Psoas muscle (tissue), 8 donors: ENCODE measurements around the gene VAV3. TPM values are rescaled to one million over a fixed set of nuclear protein-coding genes. Genes with fewer than 3 reads are reported as not detected.

Source experiments
- ATAC-seq, 4 donors: fragments of 200-7000 bp; cut with Tn5 transposase; one replicate each; pipeline ENCODE4 v1.9.1; 2020; ENCODE audit warnings: moderate library complexity in 3 of 4, mild to moderate bottlenecking in 2 of 4
- DNase-seq, 2 donors: peaks; one replicate each; pipeline ENCODE4 v3.0.0-alpha.2; 2020
- H3K27ac ChIP-seq: fragments of 200-600 bp; one replicate; pipeline ENCODE4 v1.8.0; 2022
- H3K27me3 ChIP-seq, 3 donors: fragments of 200-600 bp in 1 of 3; one replicate each; pipeline versions ENCODE4 v1.6.1 to v1.8.0; 2013 to 2022; ENCODE audit warnings: low read length in 2 of 3, mild to moderate bottlenecking in 2 of 3, moderate library complexity in 1 of 3; ENCODE audit not compliant: insufficient read depth in 3 of 3
- H3K36me3 ChIP-seq, 2 donors: fragments of 200-600 bp in 1 of 2; one replicate each; pipeline versions ENCODE4 v1.6.1 to v1.8.0; 2013 to 2022; ENCODE audit warnings: low read depth in 1 of 2, mild to moderate bottlenecking in 1 of 2, moderate library complexity in 1 of 2; ENCODE audit not compliant: insufficient read depth in 1 of 2
- H3K4me1 ChIP-seq: fragments of 200-600 bp; one replicate; pipeline ENCODE4 v1.8.0; 2022
- H3K4me3 ChIP-seq: fragments of 200-600 bp; one replicate; pipeline ENCODE4 v1.8.0; 2022; ENCODE audit warnings: mild to moderate bottlenecking
- H3K9me3 ChIP-seq: fragments of 200-600 bp; one replicate; pipeline ENCODE4 v1.8.0; 2022
- CTCF ChIP-seq: fragments of 200-600 bp; IDR thresholded peaks from one replicate; pipeline ENCODE4 v1.8.0; 2022; ENCODE audit warnings: antibody characterized with exemption
- WGBS, 3 donors: extraction: QIAGEN DNeasy Blood & Tissue Kit; methylation state at CpG; one replicate each; pipeline versions ENCODE4 v1.1.6 to v1.1.7; 2013; 5-methylcytosine and 5-hydroxymethylcytosine counted together
- intact Hi-C, 2 donors: fragments of 100-400 bp; cut with DNase I; formaldehyde crosslinking; loops; one replicate each; pipeline versions ENCODE4 v1.11.0 to v1.14.2; 2022
- polyA plus RNA-seq, 3 donors: library from polyadenylated mRNA; stranded (reverse); fragments of 200-250 nt; gene quantifications; one replicate each; pipeline ENCODE4 v1.2.3, GENCODE V29; 2013
- total RNA-seq, 4 donors: library from RNA; stranded (reverse); fragmentation: NEBNext Ultra II Directional in 2 of 4; extraction: Animal tissue kit (Norgen Biotek cat#: 25700) in 2 of 4; gene quantifications; one replicate each; pipeline versions ENCODE4 v1.2.1 to v1.2.4, GENCODE V29; 2021 to 2023
- donor health status: healthy with polysubstance abuse.
- donor health status: DM: no; HTN: no; CAD: no; lungs with moderate emphysema.
- donor health status: Bipolar disorder and iron deficiency.
- donor health status: healthy.
- donor health status: DM: yes; HTN: yes; CAD: no.
- donor health status: DM: no; HTN: no; CAD: no.
- donor health status: DM: no; HTN: no; CAD: no.
- donor health status: DM: yes; HTN: yes; CAD: no.

VAV3 gene
- total and polyA plus RNA-seq, 7 donors = 0.28 to 1.7 (median 0.72) TPM

DNA sequence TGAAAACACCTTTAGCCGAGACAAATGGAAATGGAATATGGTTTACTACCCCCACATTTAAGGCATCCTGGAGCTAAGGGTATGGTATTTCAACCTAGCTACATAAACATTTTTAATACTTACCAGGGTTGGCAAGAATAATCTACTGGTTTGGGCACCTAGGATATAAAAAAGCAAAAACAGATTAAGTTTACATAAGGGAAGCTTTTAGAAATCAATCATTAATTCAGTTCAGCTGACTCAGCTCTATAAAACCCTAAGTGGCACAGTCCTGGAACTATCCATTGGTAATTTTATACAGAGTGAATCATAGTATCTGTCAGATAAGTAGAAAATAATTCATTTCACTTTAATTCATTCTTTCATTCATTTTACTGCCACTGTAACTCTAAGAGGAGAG, 355.2 kb downstream of the VAV3 start:
- intact Hi-C loops = no loop called here
- Histone ChIP-seq H3K27ac (no peak overlapping the region), H3K9me3 (peaks cover 7% of the 10 kb centered on the region), H3K4me3 (no peak overlapping the region), H3K36me3 (no peaks in the 10 kb centered on the region), H3K4me1 (no peaks in the 10 kb centered on the region), H3K27me3 (no peaks in the 10 kb centered on the region)
- ATAC-seq (no peak), DNase-seq (no peak)
- TF ChIP-seq CTCF = no peak
- 59 to 80% (median 71%) methylated on average over 1 of the region's 1 CpG for WGBS, 3 donors

GRCh38 chr1:107604825-107605224, 360.2 kb downstream of the VAV3 start:
- Histone ChIP-seq H3K27me3 (no peaks in the 10 kb centered on the region), H3K27ac (no peak overlapping the region), H3K36me3 (no peaks in the 10 kb centered on the region), H3K9me3 (no peaks in the 10 kb centered on the region), H3K4me3 (no peak overlapping the region), H3K4me1 (no peaks in the 10 kb centered on the region)
- no peak for TF ChIP-seq CTCF
- intact Hi-C loops = no loop called here
- ATAC-seq (no peak), DNase-seq (no peak)

- no peak overlapping the region for H3K27ac ChIP-seq
- WGBS, 3 donors = 53 to 73% (median 65%) methylated on average over 3 of the region's 3 CpGs
- intact Hi-C loops = no loop called here
- no peak overlapping the region for H3K4me3 ChIP-seq
- TF ChIP-seq CTCF = no peak
- no peak for DNase-seq
- no peaks in the 10 kb centered on the region for H3K4me1 ChIP-seq
- no peaks in the 10 kb centered on the region for H3K9me3 ChIP-seq
- H3K36me3 ChIP-seq = no peaks in the 10 kb centered on the region
- H3K27me3 ChIP-seq = no peaks in the 10 kb centered on the region
- ATAC-seq = no peak
Observed at GRCh38 chr1:107600607-107601160, 364.3 kb downstream of the VAV3 start.

DNA sequence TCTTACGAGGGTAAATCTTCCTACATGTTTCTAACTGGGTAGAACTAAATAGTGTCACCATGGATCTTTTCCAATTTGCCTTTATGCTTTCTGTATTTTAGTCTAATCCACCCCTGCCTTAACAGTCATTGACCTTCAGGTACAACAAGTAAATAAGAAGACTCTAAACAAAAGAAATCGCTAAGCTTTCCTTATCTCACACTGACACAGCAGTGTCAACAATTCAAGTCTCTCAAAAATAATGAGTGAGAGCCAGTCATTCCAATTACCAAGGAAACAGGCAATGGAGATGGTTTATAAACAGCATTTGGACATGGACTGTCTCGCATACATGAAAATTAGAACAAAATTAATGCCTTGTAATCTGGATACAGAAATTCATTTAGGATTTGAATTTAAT, 365.8 kb downstream of the VAV3 start:
- Histone ChIP-seq H3K9me3 (no peaks in the 10 kb centered on the region), H3K27ac (no peak overlapping the region), H3K4me1 (no peaks in the 10 kb centered on the region), H3K4me3 (no peak overlapping the region), H3K36me3 (no peaks in the 10 kb centered on the region), H3K27me3 (no peaks in the 10 kb centered on the region)
- no peak for ATAC-seq
- WGBS, 3 donors = 87 to 91% (median 89%) methylated on average over 3 of the region's 3 CpGs
- no peak for TF ChIP-seq CTCF
- intact Hi-C loops = no loop called here
- DNase-seq = no peak

DNA sequence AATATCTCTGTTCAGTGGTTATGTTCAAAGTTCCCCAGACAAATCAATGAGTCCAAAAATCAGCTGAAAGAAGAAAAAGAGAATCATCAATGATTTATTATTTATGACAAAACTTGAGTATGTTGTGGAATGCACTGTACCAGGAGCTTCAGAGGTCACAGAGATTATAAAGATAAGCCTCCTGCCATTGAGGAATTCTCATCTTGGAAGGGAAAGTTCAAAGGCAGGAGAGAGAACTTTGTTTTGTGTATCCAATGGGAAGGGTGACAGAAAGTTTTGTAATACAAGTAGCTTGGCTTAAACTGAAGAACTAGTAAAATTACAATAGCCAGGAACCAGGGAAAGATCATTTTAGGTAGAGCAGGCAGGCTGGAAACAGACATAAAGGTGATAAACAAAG, 367.7 kb downstream of the VAV3 start:
- H3K4me3 ChIP-seq = no peak overlapping the region
- H3K27me3 ChIP-seq = no peaks in the 10 kb centered on the region
- H3K9me3 ChIP-seq = no peaks in the 10 kb centered on the region
- H3K36me3 ChIP-seq = no peaks in the 10 kb centered on the region
- intact Hi-C loops = no loop called here
- H3K27ac ChIP-seq = no peak overlapping the region
- no peak for TF ChIP-seq CTCF
- ATAC-seq (no peak), DNase-seq (no peak)
- H3K4me1 ChIP-seq = no peaks in the 10 kb centered on the region
